Measurements from ENCODE around the gene CDCP1. TPM values are rescaled to one million over a fixed set of nuclear protein-coding genes. Genes with fewer than 3 reads are reported as not detected.

The CDCP1 gene
- total RNA-seq, 2 donors from 2014 or later, result 8.9 to 13.1 TPM

GRCh38 chr3:45181496-45181895 is 35.3 kb upstream of the CDCP1 start:
- Mint-ChIP-seq H3K36me3 (ENCODE audit: low read depth) (no peaks in the 10 kb centered on the region), H3K4me1 (peaks cover 8% of the 10 kb centered on the region), H3K27me3 (ENCODE audit: insufficient read depth) (peaks cover 27% of the 10 kb centered on the region), H3K27ac (no peak overlapping the region), H3K4me3 (no peak overlapping the region), H3K9me3 (no peaks in the 10 kb centered on the region)
- no peaks in the 10 kb centered on the region for H3K9me3 ChIP-seq (ENCODE audit: control insufficient read depth, low read length)
- no peak overlapping the region for H3K9ac ChIP-seq (ENCODE audit: extremely low read depth, low read length, poor library complexity, severe bottlenecking)
- no peaks in the 10 kb centered on the region for H3K36me3 ChIP-seq (ENCODE audit: control insufficient read depth, insufficient read depth, low read length)
- no peak for DNase-seq
- no peak for TF ChIP-seq CTCF (conservative IDR thresholded peaks at IDR 0.05)
- H3K4me3 ChIP-seq (ENCODE audit: low read length), result no peak overlapping the region
- 88 to 90% methylated on average over 2 to 5 of the region's 5 CpGs for WGBS, 2 experiments (ENCODE audit: insufficient coverage in 1 of 2, insufficient read length in 1 of 2)
- no peak overlapping the region for H3K27ac ChIP-seq (ENCODE audit: low read depth, low read length)
- H3K4me1 ChIP-seq (ENCODE audit: control insufficient read depth, insufficient read depth, low read length), result peaks cover 4% of the 10 kb centered on the region
- H3K27me3 ChIP-seq (ENCODE audit: control insufficient read depth, insufficient read depth, low read length, poor library complexity, severe bottlenecking), result no peaks in the 10 kb centered on the region

GRCh38 chr3:45180899-45181298 is 34.7 kb upstream of the CDCP1 start:
- H3K36me3 Mint-ChIP-seq (ENCODE audit: low read depth), result no peaks in the 10 kb centered on the region
- no peak overlapping the region for H3K27ac Mint-ChIP-seq
- H3K4me1 ChIP-seq (ENCODE audit: control insufficient read depth, insufficient read depth, low read length), result peaks cover 4% of the 10 kb centered on the region
- H3K9ac ChIP-seq (ENCODE audit: extremely low read depth, low read length, poor library complexity, severe bottlenecking), result no peak overlapping the region
- H3K27ac ChIP-seq (ENCODE audit: low read depth, low read length), result no peak overlapping the region
- no peak for DNase-seq
- no peak for TF ChIP-seq CTCF (conservative IDR thresholded peaks at IDR 0.05)
- no peak overlapping the region for H3K4me3 Mint-ChIP-seq
- no peaks in the 10 kb centered on the region for H3K9me3 ChIP-seq (ENCODE audit: control insufficient read depth, low read length)
- 90 to 97% methylated on average over 5 to 7 of the region's 7 CpGs for WGBS, 2 experiments (ENCODE audit: insufficient coverage in 1 of 2, insufficient read length in 1 of 2)
- no peaks in the 10 kb centered on the region for H3K9me3 Mint-ChIP-seq
- no peaks in the 10 kb centered on the region for H3K36me3 ChIP-seq (ENCODE audit: control insufficient read depth, insufficient read depth, low read length)
- no peak overlapping the region for H3K4me3 ChIP-seq (ENCODE audit: low read length)
- no peaks in the 10 kb centered on the region for H3K27me3 ChIP-seq (ENCODE audit: control insufficient read depth, insufficient read depth, low read length, poor library complexity, severe bottlenecking)
- H3K27me3 Mint-ChIP-seq (ENCODE audit: insufficient read depth), result peaks cover 27% of the 10 kb centered on the region
- peaks cover 8% of the 10 kb centered on the region for H3K4me1 Mint-ChIP-seq

DNA sequence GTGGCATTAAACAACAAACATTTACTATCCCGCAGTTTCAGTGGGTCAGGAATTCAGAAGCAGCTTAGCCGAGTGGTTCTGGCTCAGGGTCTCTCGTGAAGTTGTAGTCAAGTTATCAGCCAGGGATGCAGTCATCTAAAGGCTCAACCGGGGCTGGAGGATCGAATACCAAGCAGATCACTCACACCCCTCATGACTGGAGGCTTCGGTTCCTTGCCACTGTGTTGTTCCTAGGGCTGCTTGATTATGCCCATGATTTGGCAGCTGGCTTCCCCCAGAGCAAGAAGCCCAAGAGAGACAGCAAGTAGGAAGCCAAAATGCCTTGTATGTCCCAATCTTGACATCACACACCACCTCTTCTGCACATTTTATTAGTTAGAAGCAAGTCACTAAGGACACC is 33.9 kb upstream of the CDCP1 start:
- Histone ChIP-seq H3K9ac (ENCODE audit: extremely low read depth, low read length, poor library complexity, severe bottlenecking) (no peak overlapping the region), H3K36me3 (ENCODE audit: control insufficient read depth, insufficient read depth, low read length) (no peaks in the 10 kb centered on the region), H3K27me3 (ENCODE audit: control insufficient read depth, insufficient read depth, low read length, poor library complexity, severe bottlenecking) (no peaks in the 10 kb centered on the region), H3K4me1 (ENCODE audit: control insufficient read depth, insufficient read depth, low read length) (peaks cover 4% of the 10 kb centered on the region), H3K4me3 (ENCODE audit: low read length) (no peak overlapping the region), H3K9me3 (ENCODE audit: control insufficient read depth, low read length) (no peaks in the 10 kb centered on the region), H3K27ac (ENCODE audit: low read depth, low read length) (no peak overlapping the region)
- WGBS, 2 experiments (ENCODE audit: insufficient coverage in 1 of 2, insufficient read length in 1 of 2), result 89 to 92% methylated on average over 4 to 6 of the region's 6 CpGs
- TF ChIP-seq CTCF (conservative IDR thresholded peaks at IDR 0.05), result no peak
- Mint-ChIP-seq H3K27ac (no peak overlapping the region), H3K27me3 (ENCODE audit: insufficient read depth) (peaks cover 21% of the 10 kb centered on the region), H3K4me3 (no peak overlapping the region), H3K4me1 (peaks cover 8% of the 10 kb centered on the region), H3K9me3 (no peaks in the 10 kb centered on the region), H3K36me3 (ENCODE audit: low read depth) (no peaks in the 10 kb centered on the region)
- DNase-seq, result no peak

Measured in endodermal cell (in vitro differentiated cells).